GM10266 (cell line): ENCODE measurements around the gene RECK.

ENCODE experiments used
- DNase-seq: peaks from one replicate; pipeline ENCODE4 v3.0.0; 2012; ENCODE audit errors: extremely low spot score
- TF ChIP-seq, protein P1 (sequence below): IDR thresholded peaks from 2 replicates; pipeline ENCODE4 v1.5.1; 2012; ENCODE audit warnings: mild to moderate bottlenecking, low read depth; ENCODE audit not compliant: control insufficient read depth, insufficient read depth; ENCODE audit errors: missing control alignments

RECK gene

DNA sequence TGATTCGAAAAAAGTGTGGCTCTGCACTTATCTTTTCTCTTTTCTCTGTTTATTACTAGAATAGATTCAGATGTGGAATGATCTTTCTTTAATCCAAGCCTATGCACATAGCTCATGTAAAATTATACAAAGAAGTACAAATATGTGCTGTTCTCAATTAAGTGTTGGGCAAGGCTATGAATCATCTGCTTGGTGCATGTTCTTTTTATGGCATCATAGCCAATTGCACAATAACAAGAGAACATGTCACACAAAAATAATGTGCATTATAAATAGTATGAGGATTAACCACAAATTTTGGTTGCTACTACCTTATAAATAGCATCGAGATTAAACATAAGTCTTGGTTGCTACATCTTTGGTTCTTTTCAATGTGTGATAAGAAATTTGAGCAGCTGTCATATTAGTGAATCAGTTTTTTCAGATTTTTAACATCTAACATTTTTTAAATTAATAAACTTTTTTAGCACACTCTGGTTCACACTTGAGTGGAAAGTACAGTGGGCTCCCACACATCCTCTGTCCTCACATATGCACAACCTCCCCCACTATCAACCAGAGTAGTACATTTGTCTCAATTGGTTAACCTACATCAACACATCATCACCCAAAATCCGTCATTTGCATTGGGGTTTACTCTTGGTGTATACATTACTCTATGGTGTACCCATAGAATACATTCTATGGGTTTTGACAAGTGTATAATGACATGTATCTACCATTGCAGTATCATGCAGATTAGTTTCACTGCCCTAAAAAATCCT is 6.8 kb upstream of the RECK start:
- no peak for DNase-seq
- TF ChIP-seq, protein P1, sequence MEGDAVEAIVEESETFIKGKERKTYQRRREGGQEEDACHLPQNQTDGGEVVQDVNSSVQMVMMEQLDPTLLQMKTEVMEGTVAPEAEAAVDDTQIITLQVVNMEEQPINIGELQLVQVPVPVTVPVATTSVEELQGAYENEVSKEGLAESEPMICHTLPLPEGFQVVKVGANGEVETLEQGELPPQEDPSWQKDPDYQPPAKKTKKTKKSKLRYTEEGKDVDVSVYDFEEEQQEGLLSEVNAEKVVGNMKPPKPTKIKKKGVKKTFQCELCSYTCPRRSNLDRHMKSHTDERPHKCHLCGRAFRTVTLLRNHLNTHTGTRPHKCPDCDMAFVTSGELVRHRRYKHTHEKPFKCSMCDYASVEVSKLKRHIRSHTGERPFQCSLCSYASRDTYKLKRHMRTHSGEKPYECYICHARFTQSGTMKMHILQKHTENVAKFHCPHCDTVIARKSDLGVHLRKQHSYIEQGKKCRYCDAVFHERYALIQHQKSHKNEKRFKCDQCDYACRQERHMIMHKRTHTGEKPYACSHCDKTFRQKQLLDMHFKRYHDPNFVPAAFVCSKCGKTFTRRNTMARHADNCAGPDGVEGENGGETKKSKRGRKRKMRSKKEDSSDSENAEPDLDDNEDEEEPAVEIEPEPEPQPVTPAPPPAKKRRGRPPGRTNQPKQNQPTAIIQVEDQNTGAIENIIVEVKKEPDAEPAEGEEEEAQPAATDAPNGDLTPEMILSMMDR: no peak

DNA sequence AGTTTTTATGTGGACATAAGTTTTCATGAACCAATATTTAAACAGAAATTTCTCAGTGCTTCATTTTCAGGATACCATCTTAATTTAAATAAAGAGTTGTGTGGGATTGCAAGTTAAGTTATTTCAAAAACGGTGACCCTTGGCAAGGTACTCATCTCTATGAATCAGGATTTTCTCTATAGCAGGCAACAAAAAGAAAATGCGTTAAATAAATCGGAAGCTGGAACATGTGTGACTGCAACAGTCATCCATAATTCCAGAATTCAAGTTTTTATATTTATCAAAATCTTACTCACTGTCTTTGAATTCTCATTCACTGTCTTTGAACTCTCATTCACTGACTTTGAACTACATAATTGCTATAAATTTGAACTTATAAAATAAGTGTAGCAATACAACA is 5.8 kb upstream of the RECK start:
- no peak for DNase-seq
- TF ChIP-seq, protein P1: no peak

DNA sequence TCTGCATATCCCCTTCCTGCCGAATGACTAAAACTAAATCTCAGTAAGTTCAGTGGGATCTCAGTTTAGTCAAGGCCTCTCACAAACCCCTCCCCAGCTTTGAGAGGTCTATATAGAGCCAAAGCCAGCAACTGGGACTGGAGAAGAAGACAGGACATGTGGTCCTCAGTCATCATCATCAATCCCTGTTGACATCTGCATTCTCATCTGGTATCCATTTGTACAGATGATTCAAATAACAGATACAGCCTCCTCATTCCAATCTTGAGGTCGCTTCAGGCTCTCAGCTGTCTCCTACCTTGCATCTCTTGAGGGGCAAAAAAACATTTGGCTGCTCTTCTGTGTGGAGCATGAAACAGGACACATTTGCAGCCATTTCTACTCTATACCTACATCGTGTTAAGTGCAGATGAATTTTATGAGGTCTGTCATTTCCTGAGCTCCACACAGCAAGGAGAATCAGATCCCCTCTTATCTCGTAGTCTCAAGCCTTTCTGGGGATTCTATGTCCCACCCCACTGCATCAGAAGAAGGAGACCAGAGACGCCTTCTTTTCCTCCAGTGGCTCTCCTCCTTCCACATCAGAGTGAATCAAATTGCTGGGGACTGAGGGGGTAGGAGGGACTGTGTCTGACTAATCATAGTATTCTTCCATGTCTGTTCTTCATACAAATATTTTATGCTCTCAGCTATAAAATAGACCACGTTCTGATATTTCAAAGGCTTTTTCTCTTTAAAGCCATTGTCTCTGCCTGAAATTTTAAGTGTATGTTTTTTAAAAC is 4.7 kb upstream of the RECK start:
- DNase-seq: no peak
- TF ChIP-seq, protein P1: no peak

DNA sequence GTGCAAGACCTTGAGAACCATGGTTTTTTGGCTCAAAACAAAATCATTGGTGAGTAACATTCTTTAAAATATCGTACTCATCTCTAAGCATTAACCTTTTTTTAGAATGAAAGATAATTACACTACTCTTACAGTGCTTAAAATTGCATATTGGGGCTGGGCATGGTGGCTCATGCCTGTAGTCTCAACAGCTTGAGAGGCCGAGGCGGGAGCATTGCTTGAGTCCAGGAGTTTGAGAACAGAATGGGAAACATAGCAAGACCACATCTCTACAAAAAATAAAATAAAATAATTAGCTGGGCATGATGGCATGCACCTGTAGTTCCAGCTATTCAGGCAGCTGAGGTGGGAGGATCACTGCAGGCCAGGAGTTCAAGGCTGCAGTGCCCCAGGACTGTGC is 2.9 kb upstream of the RECK start:
- DNase-seq: no peak

DNA sequence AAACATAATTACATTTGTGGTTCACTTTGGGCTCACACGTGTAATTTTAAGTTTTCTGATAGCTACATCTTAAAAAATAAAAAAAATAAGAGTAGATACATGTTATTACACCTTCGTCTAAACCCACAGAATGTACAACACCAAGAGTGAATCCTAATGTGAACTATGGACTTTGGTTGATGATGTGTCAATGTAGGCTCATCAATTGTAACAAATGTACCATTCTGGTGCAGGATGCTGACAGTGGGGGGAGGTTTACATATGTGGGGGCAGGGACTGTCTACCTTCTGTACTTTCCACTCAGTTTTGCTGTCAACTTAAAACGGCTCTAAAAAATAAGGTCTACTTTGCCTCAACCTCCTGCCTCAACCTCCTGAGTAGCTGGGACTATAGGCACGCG is 2.5 kb upstream of the RECK start:
- TF ChIP-seq, protein P1: no peak
- DNase-seq: no peak

More for the DNA sequence above, 2.9 kb upstream of the RECK start:
- TF ChIP-seq, protein P1: no peak

DNA sequence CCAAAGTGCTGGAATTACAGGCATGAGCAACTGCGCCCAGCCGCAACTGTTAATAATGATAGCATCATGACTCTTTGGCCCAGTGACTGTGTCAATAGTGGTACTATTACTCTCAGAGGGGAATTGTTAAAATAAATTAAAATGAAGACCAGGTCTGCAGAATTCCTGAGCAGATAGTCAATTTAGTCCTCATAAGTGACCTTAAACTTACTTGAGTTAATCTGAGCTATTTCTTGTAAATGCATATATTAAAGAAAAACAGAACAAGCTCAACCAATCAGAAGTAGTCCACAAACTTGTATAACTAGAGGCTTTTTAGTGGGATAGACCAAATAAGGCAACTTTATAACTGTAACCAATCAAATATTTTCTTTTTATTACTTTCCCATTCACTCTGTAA is 1.7 kb upstream of the RECK start:
- TF ChIP-seq, protein P1: no peak
- DNase-seq: no peak

DNA sequence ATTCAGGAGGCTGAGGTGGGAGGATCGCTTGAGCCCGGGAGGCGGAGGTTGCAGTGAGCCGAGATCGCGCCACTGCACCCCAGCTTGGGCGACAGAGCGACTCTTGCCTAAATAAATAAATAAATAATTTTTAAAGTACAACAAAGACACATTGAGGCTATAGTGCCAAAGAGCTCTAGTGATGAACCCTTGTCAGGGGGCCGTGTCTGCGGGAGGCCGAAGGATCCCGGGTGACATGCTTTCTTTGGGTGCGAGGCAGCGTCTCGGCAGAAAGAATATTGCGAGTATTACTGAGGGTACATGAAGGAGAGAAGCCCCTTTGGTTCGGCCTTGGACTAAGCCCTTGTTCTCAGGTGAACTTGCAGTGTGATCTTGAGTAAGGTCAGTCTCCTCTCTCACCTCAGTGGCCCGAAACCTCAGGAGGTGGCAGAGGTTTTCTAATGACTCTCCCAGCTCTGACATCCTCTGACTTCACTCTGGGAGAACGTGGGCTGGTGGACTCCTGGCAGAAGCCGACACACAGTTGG is 397 bp upstream of the RECK start:
- DNase-seq: no peak
- TF ChIP-seq, protein P1: no peak
